GM12878 (cell line): ENCODE data around the gene STT3B. TPM values are rescaled to one million over a fixed set of nuclear protein-coding genes. Genes with fewer than 3 reads are reported as not detected.

Experiments
- ATAC-seq: fragments of 200-7000 bp; cut with Tn5 transposase; 3 replicates; pipeline ENCODE4 v1.9.1; 2020; ENCODE audit warnings: mild to moderate bottlenecking, moderate library complexity
- BruUV-seq: library from RNA; stranded (reverse); fragments of 400-500 nt; replicated peaks from 2 replicates; lab custom pipeline; 2021; lab: Mats Ljungman, UMichigan
- CTCF ChIA-PET: fragments of 300-600 bp; sonication (Branson Sonifier 250); formaldehyde crosslinking; extraction: SDS; loops from one replicate; lab custom pipeline; 2021; ENCODE audit warnings: inconsistent platforms; lab: Yijun Ruan, JAX
- POLR2A ChIA-PET: fragments of 350-600 bp; formaldehyde crosslinking; extraction: SDS; loops from one replicate; lab custom pipeline; 2021; ENCODE audit warnings: inconsistent platforms; lab: Charles Lee
- RAD21 ChIA-PET: fragments of 300-600 bp; sonication (Branson Sonifier 250); formaldehyde crosslinking; loops from one replicate; lab custom pipeline; 2023; ENCODE audit warnings: antibody characterized with exemption; ENCODE audit not compliant: unreplicated experiment; lab: Charles Lee
- SMC1A ChIA-PET: fragments of 300-600 bp; sonication (Branson Sonifier 250); formaldehyde crosslinking; loops from one replicate; lab custom pipeline; 2023; ENCODE audit not compliant: unreplicated experiment, uncharacterized antibody; lab: Charles Lee
- DNase-seq: peaks from one replicate; pipeline ENCODE4 v3.0.0-alpha.2; 2011; ENCODE audit warnings: low read depth, low spot score
- FAIRE-seq: peaks from 3 replicates; lab custom pipeline; 2011; peaks lifted over from hg19 to GRCh38; lab: Jason Lieb, UNC
- H2AFZ ChIP-seq: 2 replicates; pipeline ENCODE4 v1.6.0; 2011; ENCODE audit warnings: low read depth, low read length, control low read depth; ENCODE audit not compliant: control insufficient read depth
- H3K27ac ChIP-seq: 2 replicates; pipeline ENCODE4 v1.5.1; 2011; ENCODE audit warnings: control low read depth; ENCODE audit not compliant: control insufficient read depth, insufficient read depth
- H3K27me3 ChIP-seq, 2 experiments: replicated peaks in 1 of 2; 2 replicates each; pipeline versions ENCODE4 v1.6.0 to v1.6.1; 2011; ENCODE audit warnings: low read length in 1 of 2; ENCODE audit not compliant: control insufficient read depth in 2 of 2, insufficient read depth in 2 of 2
- H3K36me3 ChIP-seq, 2 experiments: 2 replicates each; pipeline ENCODE4 v1.5.1; 2011; ENCODE audit warnings: low read length in 1 of 2; ENCODE audit not compliant: control insufficient read depth in 2 of 2, insufficient read depth in 2 of 2
- H3K4me1 ChIP-seq: 2 replicates; pipeline ENCODE4 v1.6.1; 2011; ENCODE audit warnings: mild to moderate bottlenecking, low read length, moderate library complexity, mixed read lengths; ENCODE audit not compliant: control insufficient read depth, insufficient read depth
- H3K4me2 ChIP-seq: 2 replicates; pipeline ENCODE4 v1.6.0; 2011; ENCODE audit warnings: control low read depth; ENCODE audit not compliant: control insufficient read depth, insufficient read depth
- H3K4me3 ChIP-seq: fragments of 200-600 bp; sonication (generic); 2 replicates; pipeline ENCODE4 v1.5.1; 2016
- H3K79me2 ChIP-seq: 2 replicates; pipeline ENCODE4 v1.6.0; 2011; ENCODE audit warnings: low read length; ENCODE audit not compliant: control insufficient read depth, insufficient read depth
- H3K9ac ChIP-seq: 2 replicates; pipeline ENCODE4 v1.8.0; 2011; ENCODE audit warnings: low read length, control low read depth, mixed read lengths; ENCODE audit not compliant: control insufficient read depth, insufficient read depth
- H3K9me3 ChIP-seq: replicated peaks from 3 replicates; pipeline ENCODE4 v1.5.1; 2011; ENCODE audit warnings: mild to moderate bottlenecking, low read length; ENCODE audit not compliant: control insufficient read depth, insufficient read depth
- H4K20me1 ChIP-seq: 2 replicates; pipeline ENCODE4 v1.6.0; 2011; ENCODE audit not compliant: control insufficient read depth, insufficient read depth
- BCL11A ChIP-seq: IDR thresholded peaks from 2 replicates; pipeline ENCODE4 v1.6.1; 2011; ENCODE audit warnings: low read depth, low read length
- HDAC6 ChIP-seq: fragments of 200-600 bp; sonication (generic); IDR thresholded peaks from one replicate; pipeline ENCODE4 v1.8.0; 2017; ENCODE audit warnings: antibody characterized with exemption; ENCODE audit not compliant: unreplicated experiment
- JUND ChIP-seq: IDR thresholded peaks from 2 replicates; pipeline ENCODE4 v1.6.1; 2012; ENCODE audit warnings: low read depth, mild to moderate bottlenecking, low read length, improper control_type of control experiment, moderate library complexity
- RB1 ChIP-seq: fragments of 450-650 bp; formaldehyde crosslinking; IDR thresholded peaks from 2 replicates; pipeline ENCODE4 v1.6.1; 2017; ENCODE audit warnings: mild to moderate bottlenecking, borderline replicate concordance
- SIX5 ChIP-seq: IDR thresholded peaks from 2 replicates; pipeline ENCODE4 v1.6.1; 2011; ENCODE audit warnings: mild to moderate bottlenecking, low read depth, low read length, moderate library complexity; ENCODE audit not compliant: severe bottlenecking
- SMAD1 ChIP-seq: fragments of 450-650 bp; IDR thresholded peaks from 2 replicates; pipeline ENCODE4 v1.6.1; 2018; ENCODE audit warnings: mild to moderate bottlenecking, low read depth; ENCODE audit not compliant: partially characterized antibody
- SP1 ChIP-seq: IDR thresholded peaks from one replicate; pipeline ENCODE4 v1.6.1; 2011; ENCODE audit warnings: low read depth, low read length
- SREBF1 ChIP-seq: IDR thresholded peaks from 2 replicates; pipeline ENCODE4 v1.6.1; 2012; ENCODE audit warnings: mild to moderate bottlenecking, low read length
- STAT3 ChIP-seq: IDR thresholded peaks from 2 replicates; pipeline ENCODE4 v1.6.1; 2011; ENCODE audit warnings: low read depth, low read length, improper control_type of control experiment
- TCF3 ChIP-seq: IDR thresholded peaks from 2 replicates; pipeline ENCODE4 v1.6.1; 2012; ENCODE audit warnings: low read depth, mild to moderate bottlenecking, low read length, borderline replicate concordance; ENCODE audit not compliant: insufficient read depth
- TCF7 ChIP-seq: IDR thresholded peaks from 2 replicates; pipeline ENCODE4 v1.6.1; 2014; ENCODE audit warnings: antibody characterized with exemption, borderline replicate concordance
- ZBTB11 ChIP-seq: fragments of 450-650 bp; formaldehyde crosslinking; IDR thresholded peaks from 2 replicates; pipeline ENCODE4 v1.5.0; 2022; ENCODE audit warnings: mild to moderate bottlenecking, missing genetic modification characterization
- WGBS: methylation state at CpG from one replicate; pipeline ENCODE4 v1.1.6; 2016; ENCODE audit warnings: low lambda C conversion rate; ENCODE audit not compliant: insufficient replicate concordance, insufficient coverage; ENCODE audit errors: missing lambda C conversion rate; 5-methylcytosine and 5-hydroxymethylcytosine counted together
- in situ Hi-C: fragments of 300-500 bp; cut with MboI; formaldehyde crosslinking; loops from 9 replicates; pipeline ENCODE4 v1.14.3; 2018; ENCODE audit warnings: mixed read lengths
- intact Hi-C: fragments of 100-400 bp; cut with micrococcal nuclease; formaldehyde crosslinking; loops from one replicate; pipeline ENCODE4 v1.14.2; 2022; ENCODE audit not compliant: unreplicated experiment
- polyA plus RNA-seq, 11 experiments: library from polyadenylated mRNA; depleted of rRNA in 4 of 11; unstranded in 6 of 11; stranded (reverse) in 5 of 11; fragments of >200 nt; fragmentation: Nextera tagmentation in 4 of 11; fragmentation: Illumina TruSeq in 1 of 11; extraction: Ambion mirVana in 4 of 11; extraction: Trizol in 1 of 11; gene quantifications; 1 replicate in 1 of 11; 2 replicates in 10 of 11; pipeline versions ENCODE4 v1.2.1 to v1.2.3, GENCODE V29; 2011 to 2016; ENCODE audit warnings: inconsistent platforms in 2 of 11, missing spikeins in 2 of 11, low read depth in 1 of 11
- total RNA-seq, 4 experiments: library from RNA; depleted of rRNA in 3 of 4; stranded (reverse); fragments of >200 nt in 3 of 4; fragmentation: Illumina TruSeq in 1 of 4; extraction: Trizol in 1 of 4; gene quantifications; 2 replicates each; pipeline versions ENCODE4 v1.2.1 to v1.2.3, GENCODE V29; 2013 to 2021
- TF ChIP-seq, protein P1 (sequence below): IDR thresholded peaks from 2 replicates; pipeline ENCODE4 v1.6.1; 2012; ENCODE audit warnings: low read depth, low read length, improper control_type of control experiment

Gene STT3B
- total and polyA plus RNA-seq, 10 of the 15 experiments (the other 5 are each of a cell fraction or from before 2014, with no cell fraction given): 19.9 to 208 (median 79.6) TPM

DNA sequence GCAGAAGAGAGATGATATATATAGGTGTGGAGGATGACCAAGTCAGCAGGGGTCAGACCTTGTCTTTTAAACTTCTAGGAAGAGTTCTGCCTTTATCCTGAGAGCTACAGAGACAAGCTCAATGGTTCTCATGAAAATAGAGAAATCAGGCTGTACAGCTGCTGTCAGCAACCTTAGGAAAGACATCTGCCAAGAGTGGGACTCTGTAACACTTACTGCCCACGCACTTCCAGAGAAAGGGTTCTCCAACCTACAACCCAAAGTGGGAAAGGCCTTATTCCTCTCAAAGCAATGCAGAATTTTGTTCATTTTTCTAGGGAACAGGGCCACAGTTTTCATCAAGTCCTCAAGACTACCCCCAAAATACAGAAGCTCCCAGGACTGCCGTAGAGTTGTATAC, 138.7 kb downstream of the STT3B start:
- CTCF ChIA-PET: no interaction called here
- RAD21 ChIA-PET: no interaction called here
- no peak overlapping the region for H3K4me2 ChIP-seq
- H3K9ac ChIP-seq: no peak overlapping the region
- FAIRE-seq (no peak), DNase-seq (no peak), ATAC-seq (no peak)
- in situ Hi-C loops: no loop called here
- no peaks in the 10 kb centered on the region for H3K27me3 ChIP-seq
- H3K27ac ChIP-seq: no peak overlapping the region
- SMC1A ChIA-PET: interaction anchor here (2.9 kb wide), 1 partner anchor 10 kb away, joined by 7 read pairs; no protein-coding TSS in a partner anchor
- WGBS: 35% methylated on average over 2 of the region's 2 CpGs
- H3K4me3 ChIP-seq: no peak overlapping the region
- no peaks in the 10 kb centered on the region for H3K79me2 ChIP-seq
- POLR2A ChIA-PET: no interaction called here
- intact Hi-C loops: no loop called here
- no peaks in the 10 kb centered on the region for H4K20me1 ChIP-seq
- no peak overlapping the region for H2AFZ ChIP-seq
- no peaks in the 10 kb centered on the region for H3K9me3 ChIP-seq
- no peaks in the 10 kb centered on the region for H3K36me3 ChIP-seq
- TF ChIP-seq TCF3: no peak
- H3K4me1 ChIP-seq: no peaks in the 10 kb centered on the region
- BruUV-seq: no TSS peak

- POLR2A ChIA-PET: no interaction called here
Observed at GRCh38 chr3:31671976-31672375, 139.3 kb downstream of the STT3B start.

More at GRCh38 chr3:31671976-31672375, 139.3 kb downstream of the STT3B start:
- CTCF ChIA-PET: interaction anchor here (1.1 kb wide), 1 partner anchor 20 kb away, joined by 3 read pairs; no protein-coding TSS in a partner anchor
- H3K9me3 ChIP-seq: no peaks in the 10 kb centered on the region
- no peak for FAIRE-seq
- intact Hi-C loops (no loop called here), in situ Hi-C loops (no loop called here)
- H3K4me3 ChIP-seq: no peak overlapping the region
- no peaks in the 10 kb centered on the region for H3K36me3 ChIP-seq
- no peak overlapping the region for H3K9ac ChIP-seq
- H2AFZ ChIP-seq: no peak overlapping the region
- H3K4me2 ChIP-seq: no peak overlapping the region
- H3K79me2 ChIP-seq: no peaks in the 10 kb centered on the region
- no TSS peak for BruUV-seq
- SMC1A ChIA-PET: interaction anchor here (2.9 kb wide), 1 partner anchor 10 kb away, joined by 7 read pairs; no protein-coding TSS in a partner anchor
- no peaks in the 10 kb centered on the region for H3K27me3 ChIP-seq
- no peak for ATAC-seq
- H3K4me1 ChIP-seq: no peaks in the 10 kb centered on the region
- TF ChIP-seq STAT3: no peak
- no peak for TF ChIP-seq SREBF1
- TF ChIP-seq, protein P1, sequence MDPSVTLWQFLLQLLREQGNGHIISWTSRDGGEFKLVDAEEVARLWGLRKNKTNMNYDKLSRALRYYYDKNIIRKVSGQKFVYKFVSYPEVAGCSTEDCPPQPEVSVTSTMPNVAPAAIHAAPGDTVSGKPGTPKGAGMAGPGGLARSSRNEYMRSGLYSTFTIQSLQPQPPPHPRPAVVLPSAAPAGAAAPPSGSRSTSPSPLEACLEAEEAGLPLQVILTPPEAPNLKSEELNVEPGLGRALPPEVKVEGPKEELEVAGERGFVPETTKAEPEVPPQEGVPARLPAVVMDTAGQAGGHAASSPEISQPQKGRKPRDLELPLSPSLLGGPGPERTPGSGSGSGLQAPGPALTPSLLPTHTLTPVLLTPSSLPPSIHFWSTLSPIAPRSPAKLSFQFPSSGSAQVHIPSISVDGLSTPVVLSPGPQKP: no peak
- TF ChIP-seq SMAD1: no peak
- TF ChIP-seq SP1: no peak
- TF ChIP-seq SIX5: no peak
- TF ChIP-seq TCF7: no peak
- no peak for TF ChIP-seq JUND
- no peak for TF ChIP-seq BCL11A
- no peak for TF ChIP-seq HDAC6
- TF ChIP-seq RB1: no peak
- TF ChIP-seq ZBTB11: no peak
- H3K27ac ChIP-seq: no peak overlapping the region
- RAD21 ChIA-PET: no interaction called here
- 54% methylated on average over 4 of the region's 6 CpGs for WGBS
- no peaks in the 10 kb centered on the region for H4K20me1 ChIP-seq
- no peak for DNase-seq
